BLaER1 treated with 17β-estradiol and CSF1 and Interleukin-3, amounts not matched to agents 10 nM and 100 nM (cell line): ENCODE results near the gene NR3C2.

ENCODE experiments used
- H3K27ac ChIP-seq, 11 experiments: shearing (Covaris generic); formaldehyde crosslinking; 2 replicates each; pipeline ENCODE4 v1.8.1; 2022
- H3K27me3 ChIP-seq, 11 experiments: shearing (Covaris generic); formaldehyde crosslinking; 2 replicates each; pipeline ENCODE4 v1.8.1; 2022
- H3K36me3 ChIP-seq, 11 experiments: shearing (Covaris generic); formaldehyde crosslinking; 2 replicates each; pipeline ENCODE4 v1.8.1; 2022
- H3K4me1 ChIP-seq, 10 experiments: shearing (Covaris generic); formaldehyde crosslinking; 2 replicates each; pipeline ENCODE4 v1.8.1; 2022
- H3K4me2 ChIP-seq, 11 experiments: shearing (Covaris generic); formaldehyde crosslinking; 2 replicates each; pipeline ENCODE4 v1.8.1; 2022
- H3K4me3 ChIP-seq, 10 experiments: shearing (Covaris generic); formaldehyde crosslinking; 2 replicates each; pipeline ENCODE4 v1.8.1; 2022
- H3K9ac ChIP-seq, 11 experiments: shearing (Covaris generic); formaldehyde crosslinking; 2 replicates each; pipeline ENCODE4 v1.8.1; 2022
- H3K9me3 ChIP-seq, 11 experiments: shearing (Covaris generic); formaldehyde crosslinking; replicated peaks in 1 of 11; 2 replicates each; pipeline ENCODE4 v1.8.1; 2022
- H4K20me1 ChIP-seq, 11 experiments: shearing (Covaris generic); formaldehyde crosslinking; 2 replicates each; pipeline ENCODE4 v1.8.1; 2022
- Cebpa-rat ChIP-seq, 11 experiments: shearing (Covaris generic); IDR thresholded peaks; 2 replicates each; pipeline ENCODE4 v1.8.1; 2022

NR3C2 gene

DNA sequence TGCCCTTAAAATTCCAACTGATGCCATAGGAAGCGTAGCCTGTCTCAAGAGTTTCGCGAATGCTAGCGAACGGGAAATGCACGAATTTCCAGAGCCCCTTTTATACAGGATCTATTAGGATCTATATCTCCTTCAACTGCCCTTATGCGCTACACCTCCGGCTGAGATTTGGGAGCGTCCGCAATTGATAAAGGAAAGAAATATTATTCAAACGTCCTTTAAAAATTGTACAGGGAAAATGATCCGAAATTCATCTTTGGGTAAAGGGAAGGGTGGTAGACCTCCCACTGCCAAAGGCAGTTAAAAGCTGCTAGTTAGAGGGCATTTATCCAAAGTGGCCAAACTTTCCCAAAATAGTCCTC lies 609 bp downstream of the NR3C2 start:
- H3K9ac ChIP-seq: peak overlapping the region in 6 of 11 experiments; percentile 63 to 81 (median 77); a peak in 7 of 22 replicates
- H3K36me3 ChIP-seq: no peaks in the 10 kb centered on the region
- peak overlapping the region; percentile 95 to 100 (median 98) for H3K4me2 ChIP-seq
- H3K27ac ChIP-seq: no peak overlapping the region
- H4K20me1 ChIP-seq: peaks cover 0 to 27% (median 4%) of the 10 kb centered on the region in 11 experiments; a peak in 11 of 22 replicates
- H3K27me3 ChIP-seq: peaks cover 70 to 78% (median 75%) of the 10 kb centered on the region in 11 experiments
- TF ChIP-seq Cebpa-rat (IDR thresholded peaks at IDR 0.05): no peak
- H3K4me3 ChIP-seq: peak overlapping the region; percentile 71 to 96 (median 78)
- H3K9me3 ChIP-seq: no peaks in the 10 kb centered on the region
- peaks cover 4 to 25% (median 19%) of the 10 kb centered on the region in 10 experiments; a peak in 16 of 20 replicates for H3K4me1 ChIP-seq

DNA sequence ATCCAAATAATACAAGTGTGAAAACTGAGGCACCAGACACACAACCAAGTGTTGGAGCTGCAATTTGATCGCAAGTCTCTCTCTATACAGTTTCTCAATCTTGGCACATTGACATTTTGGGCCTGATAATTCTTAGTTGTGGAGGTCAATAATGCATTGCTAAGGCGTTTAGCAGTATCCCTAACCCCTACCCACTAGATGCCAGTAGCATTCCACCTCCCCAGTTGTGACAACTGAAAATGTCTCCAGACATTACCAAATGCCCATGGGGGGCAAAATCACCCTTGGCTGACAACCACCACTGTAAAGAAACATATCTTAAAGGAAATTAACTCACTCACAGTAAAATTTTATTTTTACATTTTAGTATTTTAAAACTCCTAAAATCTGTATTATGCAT lies 4.2 kb downstream of the NR3C2 start:
- H4K20me1 ChIP-seq: peaks cover 0 to 7% (median 0%) of the 10 kb centered on the region in 11 experiments; a peak in 1 of 22 replicates
- H3K27ac ChIP-seq: no peak overlapping the region
- peaks cover 36 to 61% (median 40%) of the 10 kb centered on the region in 11 experiments for H3K27me3 ChIP-seq
- TF ChIP-seq Cebpa-rat (IDR thresholded peaks at IDR 0.05): no peak
- no peak overlapping the region for H3K4me3 ChIP-seq
- H3K4me1 ChIP-seq: peaks cover 0 to 15% (median 12%) of the 10 kb centered on the region in 10 experiments; a peak in 13 of 20 replicates
- H3K4me2 ChIP-seq: no peak overlapping the region
- H3K9ac ChIP-seq: no peak overlapping the region
- no peaks in the 10 kb centered on the region for H3K36me3 ChIP-seq
- H3K9me3 ChIP-seq: no peaks in the 10 kb centered on the region

DNA sequence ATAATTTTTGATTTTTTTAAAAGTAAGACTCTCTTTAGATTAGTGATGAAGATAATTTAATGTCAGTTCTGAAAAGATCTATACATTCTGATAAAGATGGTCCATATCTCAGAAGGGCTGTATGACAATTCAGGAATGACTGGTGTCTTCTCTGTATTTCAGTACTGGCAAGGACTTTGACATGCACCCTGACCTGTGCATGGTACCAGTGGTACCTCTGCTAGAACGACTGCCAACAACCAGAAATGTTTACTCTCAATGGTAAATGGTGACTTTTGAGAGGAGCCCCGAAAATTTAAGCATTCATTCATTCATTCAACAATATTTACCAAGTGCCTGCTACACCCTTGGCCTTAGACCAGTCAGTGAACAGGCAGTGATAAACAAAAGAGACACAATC lies 4.8 kb downstream of the NR3C2 start:
- Histone ChIP-seq H3K9me3 (no peaks in the 10 kb centered on the region), H4K20me1 (peaks cover 0 to 7% (median 0%) of the 10 kb centered on the region in 11 experiments; a peak in 1 of 22 replicates), H3K4me3 (no peak overlapping the region), H3K36me3 (no peaks in the 10 kb centered on the region), H3K27ac (no peak overlapping the region), H3K27me3 (peaks cover 31 to 61% (median 35%) of the 10 kb centered on the region in 11 experiments), H3K4me1 (peaks cover 0 to 15% (median 12%) of the 10 kb centered on the region in 10 experiments; a peak in 13 of 20 replicates), H3K4me2 (no peak overlapping the region), H3K9ac (no peak overlapping the region)
- TF ChIP-seq Cebpa-rat (IDR thresholded peaks at IDR 0.05): no peak

DNA sequence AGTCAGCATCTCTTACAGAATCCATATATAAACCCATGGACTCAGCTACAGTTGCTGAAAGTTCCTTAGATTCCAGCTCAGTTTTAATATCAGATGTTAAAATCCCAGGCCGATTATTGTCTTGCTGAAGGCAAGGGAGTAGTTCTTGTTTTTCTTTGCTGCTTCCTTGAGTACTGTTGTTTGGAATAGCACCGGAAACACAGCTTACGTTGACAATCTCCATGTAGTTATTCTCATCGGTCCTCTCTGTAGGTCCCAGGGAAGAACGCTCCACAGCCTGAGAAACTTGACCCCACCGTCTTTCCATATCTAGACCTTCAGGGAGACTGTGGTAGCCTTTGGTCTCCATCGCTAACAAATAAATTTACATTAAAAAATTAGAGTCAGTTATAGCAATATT lies 5.7 kb downstream of the NR3C2 start:
- Histone ChIP-seq H3K9ac (no peak overlapping the region), H3K36me3 (no peaks in the 10 kb centered on the region), H3K4me2 (no peak overlapping the region), H3K27ac (no peak overlapping the region), H3K4me3 (no peak overlapping the region), H3K27me3 (peaks cover 23 to 55% (median 26%) of the 10 kb centered on the region in 11 experiments), H4K20me1 (peaks cover 0 to 6% (median 0%) of the 10 kb centered on the region in 11 experiments; a peak in 1 of 22 replicates), H3K4me1 (peaks cover 0 to 12% (median 8%) of the 10 kb centered on the region in 10 experiments; a peak in 12 of 20 replicates), H3K9me3 (no peaks in the 10 kb centered on the region)
- TF ChIP-seq Cebpa-rat (IDR thresholded peaks at IDR 0.05): no peak

DNA sequence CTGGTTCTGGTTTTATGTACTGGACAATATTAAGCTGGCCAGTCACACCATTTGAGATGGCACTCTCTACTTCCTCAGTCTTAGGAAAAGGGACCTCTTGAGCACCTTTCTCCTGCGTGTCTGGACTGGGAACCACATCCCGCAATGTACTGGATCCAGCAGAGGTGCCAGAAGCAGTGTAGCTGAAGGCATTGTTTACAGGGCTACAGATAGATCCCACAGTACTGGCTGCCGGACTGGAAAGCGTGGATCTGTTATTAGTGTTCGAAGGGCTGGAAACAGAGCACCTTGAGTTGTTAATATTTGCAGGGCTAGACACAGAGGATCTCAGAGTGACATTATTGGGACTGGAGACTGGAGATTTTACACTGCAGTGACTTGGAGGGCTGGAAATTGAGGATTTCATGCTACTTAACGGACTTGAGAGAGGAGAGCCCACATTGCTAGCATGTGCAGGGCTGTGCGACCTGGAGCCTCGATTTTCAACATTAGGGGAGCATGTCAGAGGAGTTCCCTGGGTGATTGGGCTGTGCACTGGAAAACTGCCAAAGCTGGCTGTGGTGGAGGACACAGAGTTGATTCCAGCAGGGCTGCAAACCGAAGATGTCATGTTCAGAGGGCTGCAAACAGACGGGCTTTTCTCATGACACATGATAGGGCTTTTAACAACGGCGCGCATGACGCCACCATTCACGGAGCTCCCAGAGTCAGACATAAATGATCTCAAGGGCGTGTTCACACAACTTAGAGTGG lies 6.4 kb downstream of the NR3C2 start:
- no peak for TF ChIP-seq Cebpa-rat (IDR thresholded peaks at IDR 0.05)
- Histone ChIP-seq H3K4me1 (peaks cover 0 to 12% (median 8%) of the 10 kb centered on the region in 10 experiments; a peak in 12 of 20 replicates), H3K4me3 (no peak overlapping the region), H3K27ac (no peak overlapping the region), H3K9ac (no peak overlapping the region), H4K20me1 (no peaks in the 10 kb centered on the region), H3K36me3 (no peaks in the 10 kb centered on the region), H3K9me3 (no peaks in the 10 kb centered on the region), H3K4me2 (no peak overlapping the region), H3K27me3 (peaks cover 17 to 48% (median 19%) of the 10 kb centered on the region in 11 experiments)

DNA sequence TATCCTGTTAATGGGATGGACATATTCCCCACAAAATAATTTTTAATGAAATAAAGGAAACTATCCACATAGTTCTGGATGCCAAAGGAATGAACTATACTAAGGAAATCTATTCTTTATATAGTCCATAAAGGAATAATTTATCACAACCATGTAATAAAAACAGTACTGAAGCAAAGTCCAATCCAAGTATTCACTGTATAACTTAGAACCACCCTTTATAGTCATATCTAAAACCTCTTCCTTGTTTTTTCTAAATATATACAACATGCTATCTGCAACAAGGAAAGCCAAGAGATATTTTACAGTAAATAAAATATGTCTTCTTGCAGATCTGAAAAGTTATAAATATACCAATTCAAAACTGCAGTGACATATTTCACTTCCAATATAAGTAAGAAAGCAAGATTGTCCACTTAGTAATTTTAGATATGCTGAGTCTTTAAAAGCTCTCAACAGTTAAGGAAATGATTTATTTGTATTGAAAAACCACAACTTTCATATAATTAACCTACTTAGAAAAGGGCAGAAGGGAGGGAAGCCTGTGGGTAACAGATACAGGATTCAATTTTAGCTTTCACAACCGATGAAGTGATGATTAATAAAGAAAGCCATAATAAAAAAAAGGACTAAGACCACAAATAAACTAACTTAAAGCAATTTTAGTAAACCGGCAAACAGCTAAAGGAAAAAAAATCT lies 8.0 kb downstream of the NR3C2 start:
- Histone ChIP-seq H3K27me3 (peaks cover under 1 to 32% (median 3%) of the 10 kb centered on the region in 11 experiments; a peak in 21 of 22 replicates), H3K4me2 (peak overlapping the region in 8 of 11 experiments; percentile 13 to 58 (median 36); a peak in 9 of 22 replicates), H3K4me3 (no peak overlapping the region), H3K4me1 (peaks cover 0 to 20% (median 9%) of the 10 kb centered on the region in 10 experiments; a peak in 14 of 20 replicates), H3K9me3 (no peaks in the 10 kb centered on the region), H3K9ac (no peak overlapping the region), H3K36me3 (no peaks in the 10 kb centered on the region), H4K20me1 (no peaks in the 10 kb centered on the region), H3K27ac (no peak overlapping the region)
- TF ChIP-seq Cebpa-rat (IDR thresholded peaks at IDR 0.05): no peak

DNA sequence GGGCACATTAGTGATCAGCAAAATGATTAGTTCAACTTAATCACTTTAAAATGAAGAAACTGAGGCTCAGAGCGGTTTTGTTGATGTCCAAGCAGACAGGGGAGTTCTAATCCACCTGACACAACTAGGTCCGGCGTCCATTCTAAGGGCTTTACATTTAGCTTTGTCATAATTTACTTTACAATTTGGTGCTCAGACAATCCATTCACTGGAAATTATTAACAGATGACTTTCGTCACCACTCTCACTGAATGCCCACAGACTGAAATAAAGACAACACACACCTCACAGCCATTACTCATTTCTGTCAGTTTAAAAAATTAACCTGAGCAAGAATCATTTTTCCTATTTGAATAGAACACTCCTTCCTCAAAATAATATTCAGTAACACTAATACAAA lies 10.8 kb downstream of the NR3C2 start:
- peaks cover 0 to 28% (median 11%) of the 10 kb centered on the region in 10 experiments; a peak in 14 of 20 replicates for H3K4me1 ChIP-seq
- no peak for TF ChIP-seq Cebpa-rat (IDR thresholded peaks at IDR 0.05)
- peaks cover 0 to 21% (median 0%) of the 10 kb centered on the region in 11 experiments; a peak in 4 of 22 replicates for H3K27me3 ChIP-seq
- no peaks in the 10 kb centered on the region for H3K36me3 ChIP-seq
- no peak overlapping the region for H3K4me3 ChIP-seq
- no peak overlapping the region for H3K9ac ChIP-seq
- H4K20me1 ChIP-seq: no peaks in the 10 kb centered on the region
- peaks cover 0 to 11% (median 0%) of the 10 kb centered on the region in 11 experiments; a peak in 6 of 22 replicates for H3K9me3 ChIP-seq
- H3K27ac ChIP-seq: no peak overlapping the region
- no peak overlapping the region for H3K4me2 ChIP-seq

DNA sequence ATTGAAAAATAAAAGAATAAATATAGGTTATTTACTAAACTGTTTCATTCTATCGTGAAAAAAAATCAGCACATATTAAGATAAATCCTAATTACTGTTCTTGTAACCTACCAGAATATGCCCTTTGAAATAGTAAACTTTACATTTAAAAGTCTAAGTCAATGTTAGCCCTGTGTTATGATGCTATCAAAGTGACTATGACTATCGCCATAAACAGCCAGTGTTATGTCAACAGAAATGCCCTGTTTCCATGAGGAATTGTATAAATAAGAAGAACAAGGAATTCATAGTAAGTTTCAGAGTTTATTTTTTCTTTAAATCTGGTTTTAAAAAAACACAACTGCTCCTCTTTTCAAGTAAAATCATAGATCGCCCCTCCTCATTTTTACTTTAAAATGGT lies 11.4 kb downstream of the NR3C2 start:
- TF ChIP-seq Cebpa-rat (IDR thresholded peaks at IDR 0.05): no peak
- no peak overlapping the region for H3K4me2 ChIP-seq
- no peaks in the 10 kb centered on the region for H4K20me1 ChIP-seq
- no peaks in the 10 kb centered on the region for H3K36me3 ChIP-seq
- peaks cover 0 to 16% (median 0%) of the 10 kb centered on the region in 11 experiments; a peak in 4 of 22 replicates for H3K27me3 ChIP-seq
- H3K9me3 ChIP-seq: peaks cover 0 to 11% (median 0%) of the 10 kb centered on the region in 11 experiments; a peak in 6 of 22 replicates
- H3K9ac ChIP-seq: no peak overlapping the region
- H3K27ac ChIP-seq: no peak overlapping the region
- no peak overlapping the region for H3K4me3 ChIP-seq
- peaks cover 0 to 30% (median 11%) of the 10 kb centered on the region in 10 experiments; a peak in 14 of 20 replicates for H3K4me1 ChIP-seq

DNA sequence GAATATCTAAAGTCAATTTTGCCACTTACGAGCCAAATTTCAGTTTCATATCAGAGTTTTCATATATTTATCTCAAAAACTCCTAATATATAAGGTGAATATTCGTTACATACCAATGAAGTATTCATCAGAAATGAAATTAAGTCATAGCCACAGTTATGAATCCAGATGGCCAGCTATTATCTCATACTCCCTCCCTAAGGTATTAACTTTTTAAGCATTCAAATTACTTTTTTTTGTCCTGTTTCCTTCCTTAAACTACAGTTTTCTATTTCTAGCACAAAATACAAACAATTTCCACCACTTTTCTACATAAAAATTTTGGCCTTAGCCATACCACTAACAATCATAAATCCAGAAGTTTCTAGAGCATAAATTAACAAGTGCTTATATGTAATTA lies 13.0 kb downstream of the NR3C2 start:
- Histone ChIP-seq H3K4me1 (peaks cover 4 to 32% (median 12%) of the 10 kb centered on the region in 10 experiments), H3K36me3 (no peaks in the 10 kb centered on the region), H3K4me3 (no peak overlapping the region), H4K20me1 (no peaks in the 10 kb centered on the region), H3K9ac (no peak overlapping the region), H3K27ac (no peak overlapping the region), H3K27me3 (peaks cover 0 to 4% (median 0%) of the 10 kb centered on the region in 11 experiments; a peak in 2 of 22 replicates), H3K4me2 (peak overlapping the region in 6 of 11 experiments; percentile 23 to 63 (median 42); a peak in 9 of 22 replicates), H3K9me3 (peaks cover 0 to 11% (median 0%) of the 10 kb centered on the region in 11 experiments; a peak in 6 of 22 replicates)
- TF ChIP-seq Cebpa-rat (IDR thresholded peaks at IDR 0.05): no peak
